SK-N-MC (cell line): Measurements from ENCODE around the gene CNNM3.

Experiments
- EZH2 ChIP-seq: fragments of 200-600 bp; sonication (generic); IDR thresholded peaks from one replicate; pipeline ENCODE4 v1.6.1; 2017; ENCODE audit warnings: antibody characterized with exemption
- FOXP2 ChIP-seq: optimal IDR thresholded peaks from 2 replicates; pipeline ENCODE3; 2011; ENCODE audit warnings: mild to moderate bottlenecking, moderate library complexity; ENCODE audit not compliant: insufficient read depth; ENCODE audit errors: extremely low read length, control extremely low read depth
- POLR2AphosphoS5 ChIP-seq: IDR thresholded peaks from 2 replicates; pipeline ENCODE4 v1.6.1; 2012; ENCODE audit warnings: mild to moderate bottlenecking, low read depth, low read length, borderline replicate concordance

- TF ChIP-seq EZH2, result no peak
- TF ChIP-seq POLR2AphosphoS5, result no peak
- no peak for TF ChIP-seq FOXP2
Measured at GRCh38 chr2:96806468-96807126, 9.5 kb upstream of the CNNM3 start.
